ENCODE results near the gene TMPRSS3. TPM values are rescaled to one million over a fixed set of nuclear protein-coding genes. Genes with fewer than 3 reads are reported as not detected.

TMPRSS3 gene
- polyA plus RNA-seq, 1 experiment, result not detected

- H3K9me3 ChIP-seq (ENCODE audit: control insufficient read depth, insufficient read depth, low read length), result no peaks in the 10 kb centered on the region; the same call in none of the 2 replicates
- ChIA-PET POLR2A (no interaction called here), CTCF (no interaction called here)
- TF ChIP-seq CTCF (IDR thresholded peaks at IDR 0.05; ENCODE audit: low read depth, low read length), result no peak
- H3K27me3 ChIP-seq (ENCODE audit: control insufficient read depth, insufficient read depth, low read length), result peaks cover 3% of the 10 kb centered on the region
- H3K4me3 ChIP-seq (ENCODE audit: low read depth, low read length), result no peak overlapping the region
- no peak for DNase-seq (ENCODE audit: low read depth, low spot score)
- H3K27ac ChIP-seq (ENCODE audit: low read depth, low read length), result no peak overlapping the region
Observed at GRCh38 chr21:42356650-42357049, 39.2 kb downstream of the TMPRSS3 start.

GRCh38 chr21:42356046-42356445 lies 39.8 kb downstream of the TMPRSS3 start:
- DNase-seq (ENCODE audit: low read depth, low spot score), result no peak
- H3K9me3 ChIP-seq (ENCODE audit: control insufficient read depth, insufficient read depth, low read length), result no peaks in the 10 kb centered on the region; the same call in none of the 2 replicates
- H3K27me3 ChIP-seq (ENCODE audit: control insufficient read depth, insufficient read depth, low read length), result peaks cover 3% of the 10 kb centered on the region
- H3K4me3 ChIP-seq (ENCODE audit: low read depth, low read length), result no peak overlapping the region
- H3K27ac ChIP-seq (ENCODE audit: low read depth, low read length), result no peak overlapping the region
- CTCF ChIA-PET, result no interaction called here
- POLR2A ChIA-PET, result no interaction called here
- TF ChIP-seq CTCF (IDR thresholded peaks at IDR 0.05; ENCODE audit: low read depth, low read length), result no peak

DNA sequence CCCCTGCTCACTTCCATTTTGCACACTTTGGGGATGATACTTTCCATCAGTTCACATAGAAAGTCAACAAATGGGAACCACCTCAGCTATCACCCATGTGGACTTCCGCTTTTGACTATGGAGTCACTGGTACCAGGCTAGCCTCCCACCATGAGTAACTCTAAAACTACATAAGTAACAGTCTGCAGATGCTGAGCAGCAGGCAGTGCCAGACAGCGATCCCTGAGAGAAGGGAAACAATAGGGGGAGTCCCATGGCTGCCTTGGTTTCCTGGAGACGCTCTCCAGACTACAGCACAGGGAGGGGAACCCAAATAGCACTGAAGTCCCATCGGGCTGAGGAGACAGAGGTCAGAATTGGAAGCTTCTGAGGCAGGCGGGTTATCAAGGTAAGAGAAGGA lies 42.2 kb downstream of the TMPRSS3 start:
- H3K9me3 ChIP-seq (ENCODE audit: control insufficient read depth, insufficient read depth, low read length), result no peaks in the 10 kb centered on the region; the same call in 1 of the 2 replicates
- ChIA-PET POLR2A (no interaction called here), CTCF (no interaction called here)
- no peak overlapping the region for H3K4me3 ChIP-seq (ENCODE audit: low read depth, low read length)
- no peak for TF ChIP-seq CTCF (IDR thresholded peaks at IDR 0.05; ENCODE audit: low read depth, low read length)
- peaks cover 3% of the 10 kb centered on the region for H3K27me3 ChIP-seq (ENCODE audit: control insufficient read depth, insufficient read depth, low read length)
- DNase-seq (ENCODE audit: low read depth, low spot score), result no peak
- no peak overlapping the region for H3K27ac ChIP-seq (ENCODE audit: low read depth, low read length)

GRCh38 chr21:42352441-42353095 lies 43.3 kb downstream of the TMPRSS3 start:
- peaks cover 2% of the 10 kb centered on the region; the same call in 1 of the 2 replicates for H3K9me3 ChIP-seq (ENCODE audit: control insufficient read depth, insufficient read depth, low read length)
- CTCF ChIA-PET, result no interaction called here
- H3K27me3 ChIP-seq (ENCODE audit: control insufficient read depth, insufficient read depth, low read length), result no peaks in the 10 kb centered on the region
- TF ChIP-seq CTCF (IDR thresholded peaks at IDR 0.05; ENCODE audit: low read depth, low read length), result no peak
- DNase-seq (ENCODE audit: low read depth, low spot score), result no peak
- POLR2A ChIA-PET, result no interaction called here
- no peak overlapping the region for H3K27ac ChIP-seq (ENCODE audit: low read depth, low read length)
- no peak overlapping the region for H3K4me3 ChIP-seq (ENCODE audit: low read depth, low read length)

DNA sequence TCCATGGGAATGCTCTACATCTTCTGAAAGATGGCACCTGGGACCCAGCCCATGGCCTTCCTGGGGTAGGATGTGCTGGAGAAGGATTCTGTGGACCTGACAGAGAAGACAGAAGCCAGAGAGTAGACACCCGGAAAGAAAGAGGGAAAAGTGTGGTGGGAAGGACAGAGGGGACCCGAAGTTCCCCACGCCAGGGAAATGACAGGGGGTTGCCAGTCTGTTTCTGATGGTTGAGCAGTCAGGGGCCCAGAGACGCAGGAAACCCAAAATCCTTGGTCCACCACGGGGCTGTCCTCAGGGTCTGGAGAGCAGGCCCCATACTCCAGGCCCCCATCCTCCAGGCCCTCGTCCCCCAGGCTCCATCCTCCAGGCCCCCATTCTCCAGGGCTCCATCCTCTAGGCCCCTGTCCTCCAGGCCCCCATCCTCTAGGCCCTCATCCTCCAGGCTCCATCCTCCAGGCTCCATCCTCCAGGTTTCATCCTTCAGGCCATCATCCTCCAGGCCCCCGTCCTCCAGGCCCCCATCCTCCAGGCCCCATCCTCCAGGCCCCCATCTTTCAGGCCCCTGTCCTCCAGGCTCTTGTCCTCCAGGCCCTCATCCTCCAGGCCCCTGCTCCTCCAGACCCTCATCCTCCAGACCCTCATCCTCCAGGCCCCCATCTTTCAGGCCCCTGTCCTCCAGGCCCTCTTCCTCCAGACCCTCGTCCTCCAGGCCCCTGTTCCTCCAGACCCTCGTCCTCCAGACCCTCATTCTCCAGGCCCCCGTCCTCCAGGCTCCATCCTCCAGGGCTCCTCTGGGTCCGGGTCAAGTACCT lies 44.0 kb downstream of the TMPRSS3 start:
- TF ChIP-seq CTCF (IDR thresholded peaks at IDR 0.05; ENCODE audit: low read depth, low read length), result no peak
- H3K9me3 ChIP-seq (ENCODE audit: control insufficient read depth, insufficient read depth, low read length), result peaks cover 5% of the 10 kb centered on the region; the same call in 1 of the 2 replicates
- CTCF ChIA-PET, result no interaction called here
- no peaks in the 10 kb centered on the region for H3K27me3 ChIP-seq (ENCODE audit: control insufficient read depth, insufficient read depth, low read length)
- H3K4me3 ChIP-seq (ENCODE audit: low read depth, low read length), result no peak overlapping the region
- POLR2A ChIA-PET, result no interaction called here
- no peak overlapping the region for H3K27ac ChIP-seq (ENCODE audit: low read depth, low read length)
- no peak for DNase-seq (ENCODE audit: low read depth, low spot score)
